Adrenal gland (tissue), 12 donors: ENCODE measurements around the gene DIAPH1. TPM values are rescaled to one million over a fixed set of nuclear protein-coding genes. Genes with fewer than 3 reads are reported as not detected.

ENCODE experiments used
- DNase-seq, 7 donors: peaks; one replicate each; pipeline ENCODE4 v3.0.0-alpha.2; 2019 to 2020
- H3K27ac ChIP-seq, 5 donors: fragments of 200-600 bp; sonication (generic) in 4 of 5; 1 replicate in 3 of 5; 2 replicates in 2 of 5; pipeline versions ENCODE4 v1.5.1 to v1.8.0; 2016 to 2020; ENCODE audit warnings: mild to moderate bottlenecking in 1 of 5
- H3K27me3 ChIP-seq: fragments of 200-600 bp; 2 replicates; pipeline ENCODE4 v1.8.0; 2021
- H3K36me3 ChIP-seq, 2 donors: fragments of 200-600 bp; replicated peaks in 1 of 2; 1 replicate in 1 of 2; 2 replicates in 1 of 2; pipeline versions ENCODE4 v1.5.1 to v1.8.0; 2018 to 2022
- H3K4me1 ChIP-seq, 2 donors: fragments of 200-600 bp; replicated peaks in 1 of 2; 1 replicate in 1 of 2; 2 replicates in 1 of 2; pipeline versions ENCODE4 v1.5.1 to v1.8.0; 2018 to 2021
- H3K4me3 ChIP-seq, 4 donors: fragments of 200-600 bp; sonication (generic) in 3 of 4; one replicate each; pipeline ENCODE4 v1.5.1; 2016 to 2018
- H3K9me3 ChIP-seq, 3 donors: fragments of 200-600 bp; sonication (generic) in 1 of 3; replicated peaks in 1 of 3; 1 replicate in 2 of 3; 2 replicates in 1 of 3; pipeline versions ENCODE4 v1.5.1 to v1.8.0; 2016 to 2021
- CTCF ChIP-seq, 6 experiments: fragments of 450-650 bp in 4 of 6; fragments of 200-600 bp in 2 of 6; sonication (generic) in 1 of 6; IDR thresholded peaks; 1 replicate in 5 of 6; 2 replicates in 1 of 6; pipeline versions ENCODE4 v1.5.1 to v1.8.0; 2016 to 2021; ENCODE audit warnings: antibody characterized with exemption in 6 of 6, mild to moderate bottlenecking in 2 of 6, moderate library complexity in 1 of 6
- POLR2A ChIP-seq, 2 donors: fragments of 450-650 bp; IDR thresholded peaks; one replicate each; pipeline ENCODE4 v1.6.1; 2017; ENCODE audit warnings: antibody characterized with exemption in 2 of 2, mild to moderate bottlenecking in 2 of 2, moderate library complexity in 1 of 2
- WGBS, 4 donors: extraction: QIAGEN DNeasy Blood & Tissue Kit in 2 of 4; methylation state at CpG; one replicate each; pipeline versions ENCODE4 v1.1.5 to v1.1.7; 2013 to 2017; 5-methylcytosine and 5-hydroxymethylcytosine counted together
- intact Hi-C, 2 donors: fragments of 100-400 bp; cut with DNase I; formaldehyde crosslinking; loops; one replicate each; pipeline versions ENCODE4 v1.14.1 to v1.15.0; 2022 to 2023
- polyA plus RNA-seq, 3 donors: library from polyadenylated mRNA; stranded (reverse); fragments of 200-250 nt in 2 of 3; fragments of 350-450 nt in 1 of 3; fragmentation: Illumina TruSeq in 1 of 3; extraction: RNeasy Lipid Tissue Mini Kit (QIAGEN cat#74804) in 1 of 3; gene quantifications; one replicate each; pipeline ENCODE4 v1.2.3, GENCODE V29; 2013 to 2014
- total RNA-seq, 9 donors: library from RNA; depleted of rRNA in 4 of 9; stranded (reverse); fragments of >200 nt in 4 of 9; fragments of 120-200 nt in 1 of 9; fragmentation: NEBNext Ultra II Directional in 1 of 9; extraction: Animal tissue kit (Norgen Biotek cat#: 25700) in 1 of 9; gene quantifications; one replicate each; pipeline versions ENCODE4 v1.1.0 to v1.2.4, GENCODE V29; 2013 to 2023
- donor health status: healthy with polysubstance abuse.
- donor health status: Bipolar disorder and iron deficiency.
- donor health status: DM: yes; HTN: yes; CAD: no.
- donor health status: DM: no; HTN: no; CAD: no.
- donor health status: DM: no; HTN: no; CAD: no.
- donor health status: DM: yes; HTN: yes; CAD: no.

The DIAPH1 gene
- total and polyA plus RNA-seq, 12 donors, result 17.8 to 91.2 (median 48.8) TPM

GRCh38 chr5:141493500-141494422, 125.0 kb downstream of the DIAPH1 start:
- Histone ChIP-seq H3K9me3 (no peaks in the 10 kb centered on the region), H3K36me3 (peaks cover 0 to 7% of the 10 kb centered on the region in 2 donors), H3K27ac (peak overlapping the region in 2 of 5 donors; percentile 11 to 15), H3K4me3 (no peak overlapping the region), H3K4me1 (peaks cover under 1 to 43% of the 10 kb centered on the region in 2 donors), H3K27me3 (no peaks in the 10 kb centered on the region)
- no peak for TF ChIP-seq POLR2A (IDR thresholded peaks at IDR 0.05)
- TF ChIP-seq CTCF (IDR thresholded peaks at IDR 0.05), result no peak
- intact Hi-C loops, result no loop called here
- peak in 1 of 7 donors; percentile 49 for DNase-seq
- 69 to 80% (median 69%) methylated on average over 10 of the region's 10 CpGs for WGBS, 4 donors

- DNase-seq, result peak in 1 of 7 donors; percentile 58
- H3K4me1 ChIP-seq, result peaks cover 4 to 45% of the 10 kb centered on the region in 2 donors
- H3K36me3 ChIP-seq, result no peaks in the 10 kb centered on the region
- H3K4me3 ChIP-seq, result peak overlapping the region in 1 of 4 donors; percentile 13
- TF ChIP-seq POLR2A (IDR thresholded peaks at IDR 0.05), result no peak
- TF ChIP-seq CTCF (IDR thresholded peaks at IDR 0.05), result no peak
- H3K27me3 ChIP-seq, result no peaks in the 10 kb centered on the region
- H3K9me3 ChIP-seq, result no peaks in the 10 kb centered on the region
- intact Hi-C loops, result no loop called here
- 42 to 65% (median 52%) methylated on average over 30 to 68 of the region's 68 CpGs for WGBS, 4 donors
- no peak overlapping the region for H3K27ac ChIP-seq
These were observed 126.5 kb downstream of the DIAPH1 start for GRCh38 chr5:141492168-141492885.

GRCh38 chr5:141491323-141492167, 127.3 kb downstream of the DIAPH1 start:
- H3K27me3 ChIP-seq, result no peaks in the 10 kb centered on the region
- no peaks in the 10 kb centered on the region for H3K36me3 ChIP-seq
- H3K4me1 ChIP-seq, result peaks cover 4 to 45% of the 10 kb centered on the region in 2 donors
- no peak for TF ChIP-seq POLR2A (IDR thresholded peaks at IDR 0.05)
- TF ChIP-seq CTCF (IDR thresholded peaks at IDR 0.05), result no peak
- H3K4me3 ChIP-seq, result peak overlapping the region in 1 of 4 donors; percentile 13
- intact Hi-C loops, result no loop called here
- H3K27ac ChIP-seq, result no peak overlapping the region
- no peaks in the 10 kb centered on the region for H3K9me3 ChIP-seq
- WGBS, 4 donors, result 50 to 63% (median 60%) methylated on average over 44 to 66 of the region's 66 CpGs
- peak in 1 of 7 donors; percentile 49 for DNase-seq
